ENCODE measurements around the gene DDX52.
"Not testable (repeated sequence)": the region's sequence is repeated elsewhere in the genome, so short reads cannot be mapped to it uniquely, and the experiment has no call there.

DDX52 gene

GRCh38 chr17:37614391-37614790 is 28.9 kb downstream of the DDX52 start:
- H4K20me1 ChIP-seq (ENCODE audit: insufficient read depth): no peaks in the 10 kb centered on the region
- no peak overlapping the region for H3K4me2 ChIP-seq
- H3K9ac ChIP-seq: no peak overlapping the region
- H2AFZ ChIP-seq (ENCODE audit: low read depth): no peak overlapping the region
- H3K4me1 ChIP-seq (ENCODE audit: low read depth, poor library complexity, severe bottlenecking): peaks cover 15% of the 10 kb centered on the region
- no peak overlapping the region for H3K4me3 ChIP-seq (IDR thresholded peaks at IDR 0.05; ENCODE audit: insufficient read depth, low read depth, low read length)
- no peak for TF ChIP-seq CTCF (conservative IDR thresholded peaks at IDR 0.05; ENCODE audit: low read depth, low read length)
- H3K36me3 ChIP-seq (ENCODE audit: insufficient read depth): peaks cover 3% of the 10 kb centered on the region
- no peaks in the 10 kb centered on the region for H3K27me3 ChIP-seq (ENCODE audit: insufficient read depth, low read depth)
- H3K79me2 ChIP-seq (ENCODE audit: insufficient read depth, low read depth): no peaks in the 10 kb centered on the region
- no peak overlapping the region for H3K27ac ChIP-seq

- Histone ChIP-seq H3K27ac (peak overlapping the region; percentile 86; the same call in 1 of the 2 replicates), H3K4me1 (ENCODE audit: low read depth, poor library complexity, severe bottlenecking) (peaks cover 36% of the 10 kb centered on the region), H3K27me3 (ENCODE audit: insufficient read depth, low read depth) (no peaks in the 10 kb centered on the region), H3K4me3 (IDR thresholded peaks at IDR 0.05; ENCODE audit: insufficient read depth, low read depth, low read length) (no peak overlapping the region), H4K20me1 (ENCODE audit: insufficient read depth) (no peaks in the 10 kb centered on the region), H2AFZ (ENCODE audit: low read depth) (no peak overlapping the region), H3K36me3 (ENCODE audit: insufficient read depth) (no peaks in the 10 kb centered on the region), H3K79me2 (ENCODE audit: insufficient read depth, low read depth) (peaks cover 22% of the 10 kb centered on the region; the same call in 1 of the 2 replicates), H3K9ac (no peak overlapping the region), H3K4me2 (no peak overlapping the region)
- TF ChIP-seq CTCF (conservative IDR thresholded peaks at IDR 0.05; ENCODE audit: low read depth, low read length): no peak
These were observed 32.3 kb downstream of the DDX52 start for GRCh38 chr17:37610971-37611370.

- not testable (repeated sequence) for H3K36me3 ChIP-seq (ENCODE audit: insufficient read depth); H4K20me1 ChIP-seq (ENCODE audit: insufficient read depth); H3K27me3 ChIP-seq (ENCODE audit: insufficient read depth, low read depth); H3K4me3 ChIP-seq (IDR thresholded peaks at IDR 0.05; ENCODE audit: insufficient read depth, low read depth, low read length)
- H3K9ac ChIP-seq: peak overlapping the region; percentile 64
- peak overlapping the region; percentile 79 for H3K4me2 ChIP-seq
- peaks cover 43% of the 10 kb centered on the region for H3K4me1 ChIP-seq (ENCODE audit: low read depth, poor library complexity, severe bottlenecking)
- peaks cover 32% of the 10 kb centered on the region; the same call in 1 of the 2 replicates for H3K79me2 ChIP-seq (ENCODE audit: insufficient read depth, low read depth)
- peak overlapping the region; percentile 61 for H2AFZ ChIP-seq (ENCODE audit: low read depth)
- H3K27ac ChIP-seq: peak overlapping the region; percentile 86
These were observed 33.2 kb downstream of the DDX52 start for GRCh38 chr17:37610041-37610420.

- no peak for TF ChIP-seq CTCF (conservative IDR thresholded peaks at IDR 0.05; ENCODE audit: low read depth, low read length)
- Histone ChIP-seq H3K9ac (peak within 1 kb of the TSS; percentile 81), H4K20me1 (ENCODE audit: insufficient read depth) (peaks cover 3% of the 10 kb centered on the region; the same call in 1 of the 2 replicates), H3K79me2 (ENCODE audit: insufficient read depth, low read depth) (peaks cover 35% of the 10 kb centered on the region; the same call in 1 of the 2 replicates), H3K27me3 (ENCODE audit: insufficient read depth, low read depth) (no peaks in the 10 kb centered on the region), H3K36me3 (ENCODE audit: insufficient read depth) (no peaks in the 10 kb centered on the region), H3K4me1 (ENCODE audit: low read depth, poor library complexity, severe bottlenecking) (peaks cover 43% of the 10 kb centered on the region), H3K4me2 (peak within 1 kb of the TSS; percentile 83), H2AFZ (ENCODE audit: low read depth) (peak within 1 kb of the TSS; percentile 80), H3K27ac (peak within 1 kb of the TSS; percentile 86), H3K4me3 (IDR thresholded peaks at IDR 0.05; ENCODE audit: insufficient read depth, low read depth, low read length) (no peak within 1 kb of the TSS)
These were observed 33.8 kb downstream of the DDX52 start, which contains the start of gene SYNRG for GRCh38 chr17:37609170-37610040. Gene SYNRG (minus strand): TSS chr17:37609418. CDS start chr17:37609355, 63 bp downstream.
